ENCODE measurements around the gene CEP170B. TPM values are rescaled to one million over a fixed set of nuclear protein-coding genes. Genes with fewer than 3 reads are reported as not detected.

Gene CEP170B
- polyA plus RNA-seq, 1 experiment, result 4.2 TPM

DNA sequence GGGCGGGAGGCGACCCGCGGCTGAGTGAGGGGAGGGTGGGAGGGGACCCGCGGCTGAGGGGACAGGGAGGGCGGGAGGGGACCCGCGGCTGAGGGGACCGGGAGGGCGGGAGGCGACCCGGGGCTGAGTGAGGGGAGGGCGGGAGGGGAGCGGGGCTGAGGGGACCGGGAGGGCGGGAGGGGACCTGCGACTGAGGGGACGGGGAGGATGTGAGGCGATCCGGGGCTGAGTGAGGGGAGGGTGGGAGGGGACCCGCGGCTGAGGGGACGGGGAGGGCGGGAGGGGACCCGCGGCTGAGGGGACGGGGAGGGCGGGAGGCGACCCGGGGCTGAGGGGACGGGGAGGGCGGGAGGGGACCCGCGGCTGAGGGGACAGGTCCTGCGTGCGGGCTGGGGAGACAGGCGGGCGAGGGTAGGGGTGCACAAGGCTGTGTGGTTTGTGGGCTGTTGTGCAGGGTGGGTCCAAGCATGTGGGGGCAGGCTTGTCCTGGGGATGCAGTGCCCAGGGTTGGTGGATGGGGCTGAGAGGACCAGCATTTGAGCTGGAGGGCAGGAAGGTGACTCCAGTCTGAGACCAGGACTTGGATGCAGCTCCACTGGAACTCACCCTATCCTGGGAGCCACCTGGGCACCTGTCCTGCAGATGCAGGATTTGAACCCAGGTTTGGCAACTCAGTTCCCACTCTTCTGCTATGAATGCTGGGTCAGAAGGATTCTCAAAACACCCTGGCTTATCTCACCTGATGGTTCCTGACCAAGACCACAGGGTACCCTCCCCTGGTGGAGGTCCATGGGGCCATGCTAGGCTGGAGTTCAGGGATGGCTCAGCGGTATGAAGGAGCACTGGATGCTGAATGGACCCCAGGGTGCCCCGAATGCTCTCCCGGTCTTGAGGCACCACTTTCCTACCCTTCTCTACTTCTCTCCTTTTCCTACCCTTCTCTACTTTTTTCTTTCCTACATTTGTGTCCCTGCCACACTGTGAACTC, 69.0 kb downstream of the CEP170B start:
- DNase-seq (ENCODE audit: low read depth, low spot score), result no peak
- ChIA-PET POLR2A (no interaction called here), CTCF (interaction anchor here (0.6 to 1.6 kb wide), 9 partner anchors 12 to 112 kb away, joined by 3 to 11 read pairs (median 5); no protein-coding TSS in a partner anchor)
- H3K27me3 ChIP-seq (ENCODE audit: control insufficient read depth, insufficient read depth, low read length), result peaks cover 40% of the 10 kb centered on the region
- no peak overlapping the region for H3K4me3 ChIP-seq (ENCODE audit: low read depth, low read length)
- H3K9me3 ChIP-seq (ENCODE audit: control insufficient read depth, insufficient read depth, low read length), result no peaks in the 10 kb centered on the region; the same call in 1 of the 2 replicates
- H3K27ac ChIP-seq (ENCODE audit: low read depth, low read length), result no peak overlapping the region
- TF ChIP-seq, protein P1, sequence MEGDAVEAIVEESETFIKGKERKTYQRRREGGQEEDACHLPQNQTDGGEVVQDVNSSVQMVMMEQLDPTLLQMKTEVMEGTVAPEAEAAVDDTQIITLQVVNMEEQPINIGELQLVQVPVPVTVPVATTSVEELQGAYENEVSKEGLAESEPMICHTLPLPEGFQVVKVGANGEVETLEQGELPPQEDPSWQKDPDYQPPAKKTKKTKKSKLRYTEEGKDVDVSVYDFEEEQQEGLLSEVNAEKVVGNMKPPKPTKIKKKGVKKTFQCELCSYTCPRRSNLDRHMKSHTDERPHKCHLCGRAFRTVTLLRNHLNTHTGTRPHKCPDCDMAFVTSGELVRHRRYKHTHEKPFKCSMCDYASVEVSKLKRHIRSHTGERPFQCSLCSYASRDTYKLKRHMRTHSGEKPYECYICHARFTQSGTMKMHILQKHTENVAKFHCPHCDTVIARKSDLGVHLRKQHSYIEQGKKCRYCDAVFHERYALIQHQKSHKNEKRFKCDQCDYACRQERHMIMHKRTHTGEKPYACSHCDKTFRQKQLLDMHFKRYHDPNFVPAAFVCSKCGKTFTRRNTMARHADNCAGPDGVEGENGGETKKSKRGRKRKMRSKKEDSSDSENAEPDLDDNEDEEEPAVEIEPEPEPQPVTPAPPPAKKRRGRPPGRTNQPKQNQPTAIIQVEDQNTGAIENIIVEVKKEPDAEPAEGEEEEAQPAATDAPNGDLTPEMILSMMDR (IDR thresholded peaks at IDR 0.05; ENCODE audit: low read depth, low read length), result no peak

DNA sequence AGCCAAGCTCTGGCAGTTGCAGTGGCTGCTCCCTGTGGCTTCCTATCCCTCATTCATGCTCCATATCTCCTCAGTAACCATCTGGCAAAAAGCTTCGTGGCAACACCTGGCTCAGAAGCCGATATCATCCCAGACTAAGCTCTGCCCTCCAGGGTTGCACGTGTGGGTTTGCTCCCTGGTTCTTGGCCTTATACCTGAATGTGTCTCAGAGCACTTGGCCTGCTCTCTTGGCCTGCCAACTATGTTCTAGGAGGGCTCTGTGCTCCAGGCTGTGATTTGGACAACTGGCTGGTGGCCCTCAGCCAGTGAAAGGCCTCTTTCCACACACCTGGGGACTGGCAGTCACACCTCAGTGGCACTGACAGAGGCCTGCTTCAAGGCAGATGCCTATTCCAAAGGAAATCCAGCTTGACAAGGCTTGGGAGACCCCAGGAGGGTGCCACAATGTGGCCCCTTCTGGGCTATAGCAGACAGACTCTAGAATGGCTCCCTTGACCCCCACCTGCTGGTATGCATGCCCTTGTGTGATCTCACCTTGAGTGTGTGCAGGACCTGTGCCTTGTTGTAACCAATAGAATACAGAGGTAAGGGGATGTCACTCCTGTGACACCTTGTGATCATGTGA, 70.1 kb downstream of the CEP170B start:
- CTCF ChIA-PET, result interaction anchor here (0.6 to 1.5 kb wide), 3 partner anchors 40 to 474 kb away, joined by 5 to 11 read pairs (median 8); no protein-coding TSS in a partner anchor
- no peak overlapping the region for H3K27ac ChIP-seq (ENCODE audit: low read depth, low read length)
- H3K4me3 ChIP-seq (ENCODE audit: low read depth, low read length), result no peak overlapping the region
- H3K27me3 ChIP-seq (ENCODE audit: control insufficient read depth, insufficient read depth, low read length), result peaks cover 42% of the 10 kb centered on the region
- TF ChIP-seq, protein P1 (IDR thresholded peaks at IDR 0.05; ENCODE audit: low read depth, low read length), result no peak
- DNase-seq (ENCODE audit: low read depth, low spot score), result no peak
- no peaks in the 10 kb centered on the region; the same call in 1 of the 2 replicates for H3K9me3 ChIP-seq (ENCODE audit: control insufficient read depth, insufficient read depth, low read length)
- POLR2A ChIA-PET, result no interaction called here

DNA sequence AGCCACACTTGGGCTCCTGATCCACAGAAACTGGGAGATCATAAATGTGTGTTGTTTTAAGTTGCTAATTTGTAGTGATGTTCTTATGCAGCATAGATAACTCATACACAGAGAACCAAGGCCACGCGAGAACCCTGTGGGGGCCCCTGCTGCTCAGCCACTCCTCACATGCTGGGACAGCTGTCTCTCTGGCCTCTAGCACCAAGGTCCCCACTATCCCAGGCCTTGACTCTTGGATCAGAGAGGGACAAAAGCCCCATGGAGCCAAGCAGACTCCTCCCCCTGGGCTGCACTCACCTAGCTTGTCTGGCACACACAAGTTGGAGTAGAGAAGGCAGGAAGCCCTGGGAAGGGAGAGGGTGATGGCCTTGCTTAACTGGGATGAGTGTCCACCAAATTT, 70.9 kb downstream of the CEP170B start:
- no peak for DNase-seq (ENCODE audit: low read depth, low spot score)
- TF ChIP-seq, protein P1 (IDR thresholded peaks at IDR 0.05; ENCODE audit: low read depth, low read length), result no peak
- Histone ChIP-seq H3K27me3 (ENCODE audit: control insufficient read depth, insufficient read depth, low read length) (peaks cover 39% of the 10 kb centered on the region), H3K9me3 (ENCODE audit: control insufficient read depth, insufficient read depth, low read length) (no peaks in the 10 kb centered on the region; the same call in 1 of the 2 replicates), H3K27ac (ENCODE audit: low read depth, low read length) (no peak overlapping the region), H3K4me3 (ENCODE audit: low read depth, low read length) (no peak overlapping the region)
- ChIA-PET POLR2A (no interaction called here), CTCF (interaction anchor here (0.6 kb wide), 1 partner anchor 110 kb away, joined by 3 read pairs; no protein-coding TSS in a partner anchor)

GRCh38 chr14:104936361-104937155, 71.5 kb downstream of the CEP170B start:
- CTCF ChIA-PET, result interaction anchor here (0.7 to 1.3 kb wide), 2 partner anchors 93 to 109 kb away, joined by 3 to 5 read pairs; no protein-coding TSS in a partner anchor
- H3K27me3 ChIP-seq (ENCODE audit: control insufficient read depth, insufficient read depth, low read length), result peaks cover 38% of the 10 kb centered on the region
- POLR2A ChIA-PET, result no interaction called here
- TF ChIP-seq, protein P1 (IDR thresholded peaks at IDR 0.05; ENCODE audit: low read depth, low read length), result no peak
- no peaks in the 10 kb centered on the region; the same call in 1 of the 2 replicates for H3K9me3 ChIP-seq (ENCODE audit: control insufficient read depth, insufficient read depth, low read length)
- H3K27ac ChIP-seq (ENCODE audit: low read depth, low read length), result no peak overlapping the region
- no peak for DNase-seq (ENCODE audit: low read depth, low spot score)
- H3K4me3 ChIP-seq (ENCODE audit: low read depth, low read length), result no peak overlapping the region
